OCI-LY3 (cell line): ENCODE results near the gene PDILT.

Experiments
- CTCF ChIP-seq: fragments of 200-600, 300-600 bp; sonication (generic); IDR thresholded peaks from 2 replicates; pipeline ENCODE4 v1.5.1; 2014; ENCODE audit warnings: antibody characterized with exemption, low read length, low read depth
- EZH2phosphoT487 ChIP-seq: fragments of 200-600 bp; shearing (Covaris generic); IDR thresholded peaks from 2 replicates; pipeline ENCODE4 v1.6.1; 2018; ENCODE audit warnings: antibody characterized with exemption, mixed run types, low read depth

DNA sequence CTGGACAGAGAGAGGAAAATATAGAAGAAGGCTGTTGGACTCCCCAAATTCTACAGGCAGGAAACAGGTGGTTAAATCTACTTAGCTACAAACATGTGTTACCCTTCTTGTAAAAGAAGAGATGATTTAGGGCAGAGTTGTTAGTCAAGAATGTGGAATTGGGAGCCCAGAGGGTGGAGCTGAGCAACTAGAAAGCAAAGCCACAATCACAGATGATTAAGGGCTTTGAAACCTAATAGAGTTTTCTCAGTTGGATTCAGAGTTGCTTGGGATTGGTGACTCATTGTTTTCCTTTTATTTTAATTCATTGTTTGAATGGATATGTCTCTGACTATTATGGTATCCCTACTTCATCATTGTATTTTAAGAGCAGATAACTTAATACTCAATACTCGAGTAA lies 11.0 kb upstream of the PDILT start:
- TF ChIP-seq CTCF: peak; percentile 17; the same call in 1 of the 2 replicates
- no peak for TF ChIP-seq EZH2phosphoT487
